Pons (tissue), 1 donor: Measurements from ENCODE around the gene SLC1A2.

Experiments
- DNase-seq: peaks from one replicate; pipeline ENCODE4 v3.0.0-alpha.2; 2016; ENCODE audit warnings: low spot score

The SLC1A2 gene

GRCh38 chr11:35302398-35302797, 117.0 kb downstream of the SLC1A2 start:
- no peak for DNase-seq

DNA sequence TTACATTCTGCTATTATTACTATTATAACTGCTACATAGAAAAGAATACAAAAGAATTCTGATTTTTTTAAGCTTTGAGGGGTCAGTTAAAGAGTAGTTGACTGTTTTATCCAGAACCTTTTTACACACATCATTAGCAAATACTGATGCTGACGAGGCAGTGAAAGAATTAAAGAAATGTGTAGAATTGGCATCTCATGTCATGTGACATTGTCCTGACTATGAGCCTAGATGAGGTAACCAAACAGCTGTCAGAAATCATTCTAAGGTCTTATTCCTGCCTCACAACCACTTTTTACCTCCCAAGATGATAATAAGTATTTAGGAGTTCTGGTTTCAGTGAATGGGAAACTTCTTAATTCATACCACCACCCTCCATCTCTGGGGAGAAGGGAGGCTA, 121.0 kb downstream of the SLC1A2 start:
- DNase-seq: no peak

DNA sequence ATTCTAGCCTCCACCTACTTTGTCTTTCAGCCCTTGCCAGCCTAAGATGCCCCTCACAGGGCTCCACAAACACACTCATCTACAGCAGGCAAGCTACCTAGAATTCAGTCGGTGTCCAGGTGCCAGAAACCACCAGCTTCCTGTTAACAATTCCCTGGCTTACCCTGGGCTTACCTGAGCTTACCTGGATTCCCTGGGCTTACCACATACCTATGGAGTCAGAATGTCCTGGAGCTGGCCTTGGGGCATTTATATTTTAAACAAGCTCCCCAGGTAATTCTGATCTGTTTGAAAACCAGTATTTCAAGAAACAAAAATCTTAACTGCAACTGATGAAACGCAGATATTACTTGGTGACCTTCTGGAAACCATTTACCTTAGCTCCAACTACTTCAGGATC, 123.6 kb downstream of the SLC1A2 start:
- DNase-seq: no peak

DNA sequence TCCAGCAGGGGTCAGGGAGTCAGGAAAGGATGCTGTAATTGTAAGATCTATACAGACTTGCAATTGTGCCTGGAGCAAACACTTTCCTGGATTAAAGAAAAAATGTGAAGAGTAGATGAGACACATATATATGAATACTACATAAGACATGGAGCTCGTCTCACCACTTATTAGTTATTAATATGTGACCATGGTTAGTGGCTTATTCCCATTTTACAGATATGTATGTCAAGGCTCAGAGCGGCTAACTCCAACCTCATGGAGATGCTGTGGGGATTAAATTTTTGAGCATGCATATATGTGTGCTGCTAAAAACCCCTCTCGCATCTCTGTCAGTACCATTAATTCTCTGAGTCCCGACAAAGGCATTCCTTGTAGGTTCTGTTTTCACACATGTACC, 125.7 kb downstream of the SLC1A2 start:
- no peak for DNase-seq

DNA sequence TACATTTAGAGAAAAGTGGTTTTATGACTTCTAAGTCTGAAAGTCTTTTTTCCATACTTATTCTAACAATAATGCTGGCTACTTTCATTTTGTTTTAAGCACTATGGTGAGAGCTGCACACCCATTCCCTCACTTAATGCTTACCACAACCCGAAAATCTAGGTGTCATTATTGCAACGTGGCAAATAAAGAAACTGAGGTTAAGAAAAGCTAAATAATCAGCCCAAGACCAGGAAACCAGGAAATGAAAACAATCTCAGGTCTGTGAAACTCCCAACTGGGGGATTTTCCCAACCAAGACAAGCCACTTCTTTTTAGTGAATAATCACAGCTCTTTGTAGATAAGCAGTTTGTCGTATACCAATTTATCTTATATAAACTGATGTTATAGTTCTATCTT, 126.3 kb downstream of the SLC1A2 start:
- DNase-seq: no peak

DNA sequence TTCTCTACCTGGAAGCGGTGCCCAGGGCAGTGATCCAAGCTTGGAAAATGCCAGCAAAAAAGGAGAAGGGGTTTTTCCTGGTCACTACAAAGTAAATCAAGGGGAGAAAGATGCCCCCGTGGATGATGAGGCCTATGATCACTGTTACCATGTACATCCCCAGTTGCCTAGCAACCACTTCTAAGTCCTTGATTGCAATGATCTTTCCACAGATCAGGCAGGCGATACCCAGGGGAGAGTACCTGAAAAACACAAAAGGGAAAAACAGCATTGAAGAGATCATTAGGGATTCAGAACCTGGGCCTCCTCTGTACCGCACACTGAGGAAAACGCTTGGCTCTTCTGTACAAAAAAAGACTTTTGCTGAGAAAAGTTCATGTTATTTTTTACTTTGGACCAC, 127.1 kb downstream of the SLC1A2 start:
- DNase-seq: no peak

GRCh38 chr11:35290876-35291275, 128.5 kb downstream of the SLC1A2 start:
- no peak for DNase-seq

- DNase-seq: no peak
Measured at GRCh38 chr11:35289821-35290220, 129.5 kb downstream of the SLC1A2 start.

DNA sequence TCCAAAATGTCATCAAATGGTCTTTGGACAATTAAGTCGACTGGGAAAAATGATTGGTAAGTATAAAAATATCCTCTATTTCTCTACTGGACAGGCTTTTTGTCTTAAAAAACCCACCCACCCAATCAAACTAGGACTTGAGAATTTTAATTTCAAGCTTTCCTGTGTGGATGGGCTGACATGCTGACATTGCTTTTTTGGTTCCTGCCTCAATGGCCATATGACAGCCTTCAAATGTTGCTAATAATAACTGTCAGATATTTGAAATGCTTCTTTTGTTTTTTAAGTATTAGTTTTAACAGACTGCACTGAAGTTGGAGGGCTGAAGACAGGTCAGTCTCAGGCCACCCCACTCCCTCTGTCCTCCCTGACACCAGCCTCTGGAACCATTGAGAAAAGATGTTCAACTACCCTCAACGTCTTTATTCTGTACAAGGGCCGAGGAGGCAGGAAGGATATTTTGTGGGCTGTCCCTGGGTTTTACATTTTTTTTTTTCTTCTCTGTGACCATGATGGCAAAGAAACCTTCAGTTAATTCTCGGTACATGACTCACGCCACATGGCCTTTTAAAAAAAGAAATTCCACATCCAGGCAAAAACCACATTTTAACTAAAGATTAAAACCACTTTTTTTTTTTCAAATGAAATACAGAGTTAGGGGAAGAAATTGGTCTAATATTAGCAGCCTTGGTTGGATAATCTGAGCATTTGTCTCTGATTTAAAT, 130.4 kb downstream of the SLC1A2 start:
- DNase-seq: no peak

- DNase-seq: no peak
Measured at GRCh38 chr11:35288309-35288708, 131.0 kb downstream of the SLC1A2 start.

DNA sequence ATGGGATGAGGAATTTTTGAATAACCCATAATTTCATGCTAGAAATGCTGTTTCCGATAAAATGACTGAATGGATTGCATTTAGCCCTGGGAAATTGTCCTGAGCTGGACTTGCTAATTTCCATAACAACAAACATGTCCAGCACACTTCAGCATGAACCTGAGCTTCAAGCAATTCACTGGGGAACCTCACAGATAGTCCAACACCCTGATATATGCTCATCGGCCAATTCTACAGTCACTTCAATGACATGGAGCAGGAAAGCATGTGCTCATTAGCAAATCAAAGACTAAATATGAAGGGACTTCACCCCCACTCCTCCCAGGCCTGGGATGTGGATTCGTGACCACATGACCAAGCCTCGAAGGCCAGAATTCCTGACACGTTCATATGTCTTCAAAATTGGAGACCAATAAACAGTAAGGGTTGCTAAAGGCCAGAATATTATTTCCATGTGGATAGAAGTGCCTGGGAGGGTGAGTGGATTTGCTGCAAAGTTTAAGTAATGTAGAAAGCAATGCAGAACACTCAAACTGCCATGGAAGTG, 131.9 kb downstream of the SLC1A2 start:
- no peak for DNase-seq

GRCh38 chr11:35286126-35286525, 133.2 kb downstream of the SLC1A2 start:
- no peak for DNase-seq

GRCh38 chr11:35285471-35285870, 133.9 kb downstream of the SLC1A2 start:
- DNase-seq: no peak

DNA sequence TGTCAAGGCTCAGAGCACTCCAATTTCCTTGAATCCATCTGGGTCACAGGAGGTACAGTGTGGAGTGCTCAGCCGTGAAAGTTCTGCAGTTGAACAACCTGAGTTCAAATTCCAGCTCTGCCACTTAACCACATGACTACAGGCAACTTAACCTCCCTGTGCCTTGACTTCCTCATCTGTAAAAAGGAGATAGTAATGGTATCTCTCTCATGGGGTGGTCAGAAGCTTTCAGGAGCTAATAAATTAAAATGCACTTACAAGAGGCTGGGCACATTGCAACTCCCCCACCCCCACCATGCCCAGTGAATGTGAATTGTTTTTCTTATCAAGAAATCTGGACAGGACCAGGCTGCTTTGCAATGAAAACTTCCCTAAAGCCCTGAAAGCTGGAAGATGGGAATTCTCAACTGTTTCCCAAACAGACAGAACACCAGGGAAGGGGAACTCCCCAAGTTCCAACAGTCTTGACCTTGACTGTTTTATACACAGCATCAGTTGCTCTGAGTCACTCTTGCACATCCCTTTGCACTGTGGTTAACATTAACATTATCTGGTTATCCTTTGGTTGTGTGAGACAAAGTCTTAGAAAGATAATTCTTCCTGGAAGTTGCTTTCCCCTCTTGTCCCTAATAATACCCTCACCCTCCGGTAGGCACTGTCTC, 137.0 kb downstream of the SLC1A2 start:
- DNase-seq: no peak

GRCh38 chr11:35281169-35281688, 138.1 kb downstream of the SLC1A2 start:
- no peak for DNase-seq

- no peak for DNase-seq
Measured at GRCh38 chr11:35280727-35281126, 138.6 kb downstream of the SLC1A2 start.

GRCh38 chr11:35277827-35278226, 141.5 kb downstream of the SLC1A2 start:
- no peak for DNase-seq

- DNase-seq: peak; percentile 55
Measured at GRCh38 chr11:35276396-35277145, 142.8 kb downstream of the SLC1A2 start.

- peak; percentile 56 for DNase-seq
Measured at GRCh38 chr11:35275786-35276170, 143.6 kb downstream of the SLC1A2 start.

DNA sequence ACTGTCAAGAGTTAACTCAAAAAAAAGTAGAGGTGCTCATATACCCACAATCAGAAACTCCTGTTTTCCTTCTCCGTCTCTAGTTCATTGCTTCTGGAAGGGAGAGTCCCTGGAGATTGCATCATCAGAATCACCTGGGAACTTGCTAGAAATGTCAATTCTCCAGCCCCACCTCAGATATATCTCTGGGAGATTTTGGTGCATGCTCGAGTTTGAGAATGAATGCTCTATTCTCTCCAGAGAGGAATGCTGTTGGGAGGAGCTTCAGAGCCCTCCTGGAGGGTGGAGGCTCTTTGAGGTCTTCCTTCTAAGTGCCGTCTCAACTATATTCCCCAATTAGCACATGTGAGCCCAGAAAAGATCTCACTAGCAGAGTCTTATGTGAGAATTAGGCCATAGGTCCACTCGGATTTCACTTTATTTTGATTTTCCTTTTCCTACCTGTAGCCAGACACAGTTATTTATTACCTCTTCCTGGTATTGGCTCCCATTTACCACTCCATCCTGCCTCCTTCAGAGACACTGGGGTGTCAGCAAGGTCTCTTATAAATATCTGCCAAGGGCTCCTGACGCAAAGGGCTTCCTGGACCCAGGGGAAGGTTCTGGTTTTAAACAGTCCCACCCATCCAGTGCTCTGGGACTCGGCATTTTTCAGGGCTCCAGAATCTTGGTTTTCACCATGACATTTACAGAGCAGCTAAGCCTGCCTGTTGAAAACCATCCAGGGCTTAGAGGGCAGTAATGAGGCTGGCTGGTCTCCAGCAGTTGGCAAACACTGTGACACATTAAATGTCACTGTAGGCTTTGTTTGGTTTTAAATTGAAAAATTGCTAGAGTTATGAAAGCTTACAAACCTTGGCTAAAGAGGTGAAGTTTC, 144.2 kb downstream of the SLC1A2 start:
- peak; percentile 79 for DNase-seq

DNA sequence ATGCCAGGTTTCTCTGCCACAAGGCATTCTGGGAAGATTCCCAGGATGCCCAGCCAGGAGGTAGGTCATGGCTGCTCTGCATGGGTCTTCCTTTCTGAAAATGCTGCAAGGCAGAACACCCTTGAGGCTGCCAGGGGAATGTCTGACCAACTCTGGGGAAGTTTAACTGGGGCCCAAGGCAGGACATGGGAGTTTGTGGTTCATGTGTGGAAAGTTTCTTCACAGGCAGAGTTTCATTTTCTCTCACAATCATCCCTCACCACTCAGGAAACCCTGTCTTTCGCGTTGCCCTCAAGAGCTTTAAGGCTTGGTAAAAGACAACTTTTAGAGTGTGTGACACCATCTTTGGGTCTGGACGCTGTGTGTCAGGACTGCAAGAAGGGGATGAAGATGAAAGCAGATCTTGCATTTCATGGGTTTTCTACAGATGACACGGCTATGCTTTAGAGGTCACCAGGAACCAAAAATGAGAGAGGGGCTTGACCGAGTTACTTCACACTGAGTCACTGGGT, 146.9 kb downstream of the SLC1A2 start:
- peak; percentile 64 for DNase-seq
